Measurements from ENCODE around the gene CHAF1A. TPM values are rescaled to one million over a fixed set of nuclear protein-coding genes. Genes with fewer than 3 reads are reported as not detected.
A peak's percentile ranks its signal among the peaks of the same experiment; 100 is the strongest.

The CHAF1A gene
- 10 to 100 TPM; 78.3 to 80.5 TPM for total RNA-seq

GRCh38 chr19:4402171-4403004, at the start of gene CHAF1A:
CHAF1A (plus strand) TSS chr19:4402640; CDS start chr19:4402763, 123 bp downstream.
- Mint-ChIP-seq H3K36me3 (ENCODE audit: low read depth) (peaks cover 43% of the 10 kb centered on the region), H3K9me3 (no peaks in the 10 kb centered on the region), H3K4me3 (peak within 1 kb of the TSS; percentile 95), H3K4me1 (ENCODE audit: low read depth) (peaks cover 48% of the 10 kb centered on the region), H3K27ac (peak within 1 kb of the TSS; percentile 97), H3K27me3 (no peaks in the 10 kb centered on the region)
- ATAC-seq = peak; percentile 95
- CTCF ChIA-PET = interaction anchor here (0.6 to 2.5 kb wide), 5 partner anchors 23 to 142 kb away, joined by 3 to 15 read pairs (median 5); no protein-coding TSS in a partner anchor
- TF ChIP-seq, protein P1, sequence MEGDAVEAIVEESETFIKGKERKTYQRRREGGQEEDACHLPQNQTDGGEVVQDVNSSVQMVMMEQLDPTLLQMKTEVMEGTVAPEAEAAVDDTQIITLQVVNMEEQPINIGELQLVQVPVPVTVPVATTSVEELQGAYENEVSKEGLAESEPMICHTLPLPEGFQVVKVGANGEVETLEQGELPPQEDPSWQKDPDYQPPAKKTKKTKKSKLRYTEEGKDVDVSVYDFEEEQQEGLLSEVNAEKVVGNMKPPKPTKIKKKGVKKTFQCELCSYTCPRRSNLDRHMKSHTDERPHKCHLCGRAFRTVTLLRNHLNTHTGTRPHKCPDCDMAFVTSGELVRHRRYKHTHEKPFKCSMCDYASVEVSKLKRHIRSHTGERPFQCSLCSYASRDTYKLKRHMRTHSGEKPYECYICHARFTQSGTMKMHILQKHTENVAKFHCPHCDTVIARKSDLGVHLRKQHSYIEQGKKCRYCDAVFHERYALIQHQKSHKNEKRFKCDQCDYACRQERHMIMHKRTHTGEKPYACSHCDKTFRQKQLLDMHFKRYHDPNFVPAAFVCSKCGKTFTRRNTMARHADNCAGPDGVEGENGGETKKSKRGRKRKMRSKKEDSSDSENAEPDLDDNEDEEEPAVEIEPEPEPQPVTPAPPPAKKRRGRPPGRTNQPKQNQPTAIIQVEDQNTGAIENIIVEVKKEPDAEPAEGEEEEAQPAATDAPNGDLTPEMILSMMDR (IDR thresholded peaks at IDR 0.05) = no peak
- POLR2A ChIA-PET = interaction anchor here (0.8 to 1.7 kb wide), 13 partner anchors 8 to 156 kb away, joined by 3 to 8 read pairs (median 3); partner anchors contain the start of genes UBXN6 and YJU2
- intact Hi-C loops (cut with micrococcal nuclease) = no loop called here
- DNase-seq = peak; percentile 100

DNA sequence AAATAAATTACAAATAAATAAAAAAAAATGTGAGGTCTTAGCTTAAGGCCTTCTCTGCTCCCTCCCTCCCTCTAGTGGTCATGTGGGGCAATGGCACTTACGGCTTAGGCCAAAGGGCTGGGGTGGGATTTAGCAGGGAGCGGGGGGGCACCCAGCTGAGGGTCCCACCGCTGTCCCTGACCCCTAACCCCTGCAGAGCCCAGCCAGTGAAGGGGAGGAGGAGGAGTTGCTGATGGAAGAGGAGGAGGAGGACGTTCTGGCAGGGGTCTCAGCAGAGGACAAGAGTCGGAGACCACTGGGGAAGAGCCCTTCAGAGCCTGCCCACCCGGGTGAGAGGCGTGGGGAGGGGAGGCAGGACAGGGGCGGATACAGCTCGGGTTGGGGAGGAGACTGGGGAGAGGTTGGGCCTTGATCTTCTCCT, 49.7 kb upstream of the CHAF1A start:
- ATAC-seq (peak; percentile 90), DNase-seq (peak; percentile 75)
- ChIA-PET CTCF (interaction anchor here (0.8 to 5.6 kb wide), 36 partner anchors 9 to 123 kb away, joined by 3 to 84 read pairs (median 5); partner anchors contain the start of genes EBI3, MPND, SH3GL1 and STAP2), POLR2A (interaction anchor here (1.0 to 1.5 kb wide), 4 partner anchors 9 to 33 kb away, joined by 3 to 7 read pairs (median 4); partner anchors contain the start of gene MPND)
- Mint-ChIP-seq H3K9me3 (no peaks in the 10 kb centered on the region), H3K36me3 (ENCODE audit: low read depth) (no peaks in the 10 kb centered on the region), H3K4me3 (no peak overlapping the region), H3K4me1 (ENCODE audit: low read depth) (peaks cover 2% of the 10 kb centered on the region), H3K27ac (no peak overlapping the region), H3K27me3 (no peaks in the 10 kb centered on the region)
- TF ChIP-seq, protein P1 (IDR thresholded peaks at IDR 0.05) = peak; percentile 98
- intact Hi-C loops (cut with micrococcal nuclease) = loop anchor here (5.0 kb wide), 1 partner anchor 85 kb away; no protein-coding TSS in a partner anchor

DNA sequence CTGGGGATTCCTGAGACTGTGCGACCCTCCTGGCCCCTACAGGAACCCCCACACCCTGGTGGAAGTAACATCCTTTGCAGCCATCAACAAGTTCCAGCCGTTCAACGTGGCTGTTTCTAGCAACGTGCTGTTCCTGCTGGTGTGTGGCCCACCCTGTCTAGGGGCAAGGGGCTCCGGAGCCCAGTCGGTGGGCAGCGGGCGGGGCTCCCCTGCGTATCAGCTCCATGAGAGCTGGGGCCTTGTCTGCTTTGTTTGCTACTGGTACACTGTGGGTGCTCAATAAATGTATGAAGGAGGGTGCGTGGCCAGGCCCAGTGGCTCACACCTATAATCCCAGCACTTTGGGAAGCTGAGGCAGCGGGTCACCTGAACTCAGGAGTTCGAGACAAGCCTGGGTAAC, 48.2 kb upstream of the CHAF1A start:
- ATAC-seq (no peak), DNase-seq (no peak)
- ChIA-PET POLR2A (no interaction called here), CTCF (interaction anchor here (2.9 to 5.6 kb wide), 2 partner anchors 32 to 88 kb away, joined by 12 to 84 read pairs; no protein-coding TSS in a partner anchor)
- Mint-ChIP-seq H3K4me3 (no peak overlapping the region), H3K36me3 (ENCODE audit: low read depth) (peaks cover 1% of the 10 kb centered on the region), H3K27me3 (no peaks in the 10 kb centered on the region), H3K27ac (no peak overlapping the region), H3K9me3 (no peaks in the 10 kb centered on the region), H3K4me1 (ENCODE audit: low read depth) (peaks cover 2% of the 10 kb centered on the region)
- intact Hi-C loops (cut with micrococcal nuclease) = loop anchor here (5.0 kb wide), 1 partner anchor 87 kb away; no protein-coding TSS in a partner anchor
- TF ChIP-seq, protein P1 (IDR thresholded peaks at IDR 0.05) = no peak

DNA sequence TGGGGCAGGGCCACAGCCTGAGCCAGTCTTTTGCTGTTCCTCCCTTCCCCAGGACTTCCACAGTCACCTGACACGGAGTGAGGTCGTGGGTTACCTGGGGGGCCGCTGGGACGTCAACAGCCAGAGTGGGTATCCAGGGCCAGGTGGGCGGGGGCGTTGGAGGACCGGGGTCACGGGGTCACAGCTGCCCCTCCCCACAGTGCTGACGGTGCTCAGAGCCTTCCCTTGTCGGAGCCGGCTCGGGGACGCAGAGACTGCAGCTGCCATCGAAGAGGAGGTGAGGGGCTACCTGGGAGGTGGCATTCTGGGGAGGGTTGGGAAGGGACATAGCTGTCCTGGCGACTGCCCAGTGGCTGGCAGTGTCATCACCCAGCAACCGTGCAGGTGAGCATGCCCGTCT, 47.5 kb upstream of the CHAF1A start:
- intact Hi-C loops (cut with micrococcal nuclease) = loop anchor here (5.0 kb wide), 1 partner anchor 88 kb away; no protein-coding TSS in a partner anchor
- ATAC-seq = no peak
- Mint-ChIP-seq H3K27ac (no peak overlapping the region), H3K9me3 (no peaks in the 10 kb centered on the region), H3K36me3 (ENCODE audit: low read depth) (peaks cover 1% of the 10 kb centered on the region), H3K4me3 (no peak overlapping the region), H3K27me3 (no peaks in the 10 kb centered on the region), H3K4me1 (ENCODE audit: low read depth) (peaks cover 2% of the 10 kb centered on the region)
- CTCF ChIA-PET = interaction anchor here (5.6 kb wide), 1 partner anchor 89 kb away, joined by 84 read pairs; no protein-coding TSS in a partner anchor
- DNase-seq = no peak
- TF ChIP-seq, protein P1 (IDR thresholded peaks at IDR 0.05) = no peak
- POLR2A ChIA-PET = interaction anchor here (0.6 kb wide), 1 partner anchor 32 kb away, joined by 3 read pairs; no protein-coding TSS in a partner anchor

All from activated CD8-positive, alpha-beta T cell treated with anti-CD3 and anti-CD28 coated beads for 36 hours (primary cell).